Activated CD8-positive, alpha-beta T cell treated with anti-CD3 and anti-CD28 coated beads for 36 hours (primary cell): Measurements from ENCODE around the gene OSBPL6. TPM values are rescaled to one million over a fixed set of nuclear protein-coding genes. Genes with fewer than 3 reads are reported as not detected.

Experiments
- ATAC-seq: fragments of 200-7000 bp; cut with Tn5 transposase; one replicate; pipeline ENCODE4 v1.10.0; 2021; ENCODE audit warnings: mild to moderate bottlenecking, moderate library complexity
- CTCF ChIA-PET: fragments of 350-600 bp; sonication (Branson Sonifier 250); formaldehyde crosslinking; loops from one replicate; lab custom pipeline; 2021; ENCODE audit warnings: antibody characterized with exemption; lab: Charles Lee
- POLR2A ChIA-PET: fragments of 350-600 bp; sonication (Branson Sonifier 250); formaldehyde crosslinking; loops from one replicate; lab custom pipeline; 2021; ENCODE audit warnings: antibody characterized with exemption; lab: Charles Lee
- DNase-seq: peaks from one replicate; pipeline ENCODE4 v3.0.0-alpha.2; 2020
- H3K27ac Mint-ChIP-seq: one replicate; pipeline ENCODE4 v1.8.0; 2021; ENCODE audit warnings: mild to moderate bottlenecking, mixed read lengths
- H3K27me3 Mint-ChIP-seq: one replicate; pipeline ENCODE4 v1.8.0; 2021; ENCODE audit warnings: mixed read lengths
- H3K36me3 Mint-ChIP-seq: one replicate; pipeline ENCODE4 v1.8.0; 2021; ENCODE audit warnings: low read depth, mixed read lengths
- H3K4me1 Mint-ChIP-seq: one replicate; pipeline ENCODE4 v1.8.0; 2021; ENCODE audit warnings: low read depth, mixed read lengths
- H3K4me3 Mint-ChIP-seq: one replicate; pipeline ENCODE4 v1.8.0; 2021; ENCODE audit warnings: mild to moderate bottlenecking, moderate library complexity, mixed read lengths
- H3K9me3 Mint-ChIP-seq: one replicate; pipeline ENCODE4 v1.8.0; 2021; ENCODE audit warnings: mixed read lengths
- intact Hi-C: fragments of 100-400 bp; cut with micrococcal nuclease; formaldehyde crosslinking; loops from one replicate; pipeline ENCODE4 v1.10.0; 2022
- total RNA-seq, 2 experiments: library from RNA; stranded (reverse); gene quantifications; one replicate each; pipeline ENCODE4 v1.2.3, GENCODE V29; 2021
- TF ChIP-seq, protein P1 (sequence below): fragments of 200-600 bp; IDR thresholded peaks from one replicate; pipeline ENCODE4 v1.8.0; 2022; ENCODE audit warnings: antibody characterized with exemption, mild to moderate bottlenecking

OSBPL6 gene
- total RNA-seq, 2 experiments from 2014 or later = 2.5 to 4.0 TPM

DNA sequence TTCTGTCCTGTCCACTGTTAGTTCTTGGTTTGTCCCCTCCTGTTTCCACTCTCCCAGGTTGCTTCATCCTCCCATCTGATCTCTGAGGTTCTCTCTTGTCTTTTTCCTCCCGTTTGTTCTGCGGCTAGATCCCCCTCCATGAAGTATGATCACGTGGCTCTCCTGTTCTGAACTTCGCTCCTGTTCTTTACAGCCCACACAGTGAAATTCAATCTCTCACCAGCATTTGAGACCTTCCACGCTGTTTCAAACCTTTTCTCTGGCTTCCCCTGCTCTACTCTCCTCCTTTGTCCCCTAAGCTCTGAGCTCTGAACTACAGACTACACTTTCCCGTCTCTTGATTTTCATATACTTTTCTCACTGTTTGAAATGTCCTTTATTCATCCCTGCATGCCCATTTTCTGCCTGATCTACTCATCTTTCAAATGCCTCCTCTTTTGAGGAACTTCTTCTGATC lies 83.5 kb downstream of the OSBPL6 start:
- POLR2A ChIA-PET = no interaction called here
- TF ChIP-seq, protein P1, sequence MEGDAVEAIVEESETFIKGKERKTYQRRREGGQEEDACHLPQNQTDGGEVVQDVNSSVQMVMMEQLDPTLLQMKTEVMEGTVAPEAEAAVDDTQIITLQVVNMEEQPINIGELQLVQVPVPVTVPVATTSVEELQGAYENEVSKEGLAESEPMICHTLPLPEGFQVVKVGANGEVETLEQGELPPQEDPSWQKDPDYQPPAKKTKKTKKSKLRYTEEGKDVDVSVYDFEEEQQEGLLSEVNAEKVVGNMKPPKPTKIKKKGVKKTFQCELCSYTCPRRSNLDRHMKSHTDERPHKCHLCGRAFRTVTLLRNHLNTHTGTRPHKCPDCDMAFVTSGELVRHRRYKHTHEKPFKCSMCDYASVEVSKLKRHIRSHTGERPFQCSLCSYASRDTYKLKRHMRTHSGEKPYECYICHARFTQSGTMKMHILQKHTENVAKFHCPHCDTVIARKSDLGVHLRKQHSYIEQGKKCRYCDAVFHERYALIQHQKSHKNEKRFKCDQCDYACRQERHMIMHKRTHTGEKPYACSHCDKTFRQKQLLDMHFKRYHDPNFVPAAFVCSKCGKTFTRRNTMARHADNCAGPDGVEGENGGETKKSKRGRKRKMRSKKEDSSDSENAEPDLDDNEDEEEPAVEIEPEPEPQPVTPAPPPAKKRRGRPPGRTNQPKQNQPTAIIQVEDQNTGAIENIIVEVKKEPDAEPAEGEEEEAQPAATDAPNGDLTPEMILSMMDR = no peak
- Mint-ChIP-seq H3K4me3 (no peak overlapping the region), H3K27ac (no peak overlapping the region), H3K36me3 (no peaks in the 10 kb centered on the region), H3K27me3 (peaks cover 10% of the 10 kb centered on the region), H3K4me1 (no peaks in the 10 kb centered on the region), H3K9me3 (no peaks in the 10 kb centered on the region)
- CTCF ChIA-PET = no interaction called here
- intact Hi-C loops = no loop called here
- ATAC-seq (no peak), DNase-seq (no peak)

DNA sequence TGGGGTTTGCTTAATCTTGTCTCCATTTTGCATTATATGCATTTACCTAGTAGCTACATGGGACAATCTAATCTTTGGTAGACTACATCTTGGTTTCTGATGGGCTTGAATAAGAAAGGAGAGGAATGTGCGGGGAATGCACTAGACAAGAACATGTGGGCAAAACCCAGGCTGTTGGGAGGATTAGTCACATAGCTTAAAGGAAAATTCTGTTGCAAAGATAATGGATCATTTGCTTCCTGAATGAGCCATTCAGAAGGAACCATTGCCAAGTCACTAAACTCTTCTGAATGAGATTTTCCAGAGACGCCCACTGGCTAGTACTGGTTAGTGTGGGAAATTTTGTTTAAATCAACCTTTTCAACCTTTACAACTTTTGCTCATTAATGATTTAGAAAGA lies 84.8 kb downstream of the OSBPL6 start:
- DNase-seq (no peak), ATAC-seq (no peak)
- peaks cover 10% of the 10 kb centered on the region for H3K27me3 Mint-ChIP-seq
- ChIA-PET CTCF (interaction anchor here (1.4 to 2.4 kb wide), 4 partner anchors 12 to 166 kb away, joined by 3 to 11 read pairs (median 4); partner anchors contain the start of gene RBM45), POLR2A (no interaction called here)
- no peaks in the 10 kb centered on the region for H3K36me3 Mint-ChIP-seq
- TF ChIP-seq, protein P1 = no peak
- no peaks in the 10 kb centered on the region for H3K4me1 Mint-ChIP-seq
- H3K4me3 Mint-ChIP-seq = no peak overlapping the region
- intact Hi-C loops = no loop called here
- no peaks in the 10 kb centered on the region for H3K9me3 Mint-ChIP-seq
- H3K27ac Mint-ChIP-seq = no peak overlapping the region

DNA sequence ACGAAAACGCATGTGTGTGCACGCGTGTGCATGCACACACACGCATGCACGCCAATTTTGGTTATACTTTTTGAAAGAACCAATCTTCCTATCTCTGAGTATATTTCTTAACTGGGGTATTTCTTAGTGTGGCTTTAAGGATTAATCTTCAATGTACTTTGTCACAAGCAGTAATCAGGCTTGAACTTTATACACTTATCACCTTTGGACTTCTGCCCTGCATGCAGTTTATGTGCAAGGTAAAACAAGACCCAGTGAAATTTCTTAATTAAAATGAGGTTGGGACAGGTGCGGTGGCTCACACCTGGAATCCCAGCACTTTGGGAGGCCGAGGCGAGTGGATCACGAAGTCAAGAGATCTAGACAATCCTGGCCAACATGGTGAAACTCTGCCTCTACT lies 85.3 kb downstream of the OSBPL6 start:
- Mint-ChIP-seq H3K4me3 (no peak overlapping the region), H3K27ac (no peak overlapping the region), H3K4me1 (no peaks in the 10 kb centered on the region), H3K9me3 (no peaks in the 10 kb centered on the region), H3K27me3 (peaks cover 10% of the 10 kb centered on the region), H3K36me3 (no peaks in the 10 kb centered on the region)
- ChIA-PET POLR2A (no interaction called here), CTCF (interaction anchor here (0.6 to 2.4 kb wide), 6 partner anchors 11 to 179 kb away, joined by 3 to 11 read pairs (median 3); partner anchors contain the start of gene RBM45)
- TF ChIP-seq, protein P1 = no peak
- no peak for ATAC-seq
- DNase-seq = no peak
- intact Hi-C loops = loop anchor here (2.0 kb wide), 1 partner anchor 169 kb away; no protein-coding TSS in a partner anchor

DNA sequence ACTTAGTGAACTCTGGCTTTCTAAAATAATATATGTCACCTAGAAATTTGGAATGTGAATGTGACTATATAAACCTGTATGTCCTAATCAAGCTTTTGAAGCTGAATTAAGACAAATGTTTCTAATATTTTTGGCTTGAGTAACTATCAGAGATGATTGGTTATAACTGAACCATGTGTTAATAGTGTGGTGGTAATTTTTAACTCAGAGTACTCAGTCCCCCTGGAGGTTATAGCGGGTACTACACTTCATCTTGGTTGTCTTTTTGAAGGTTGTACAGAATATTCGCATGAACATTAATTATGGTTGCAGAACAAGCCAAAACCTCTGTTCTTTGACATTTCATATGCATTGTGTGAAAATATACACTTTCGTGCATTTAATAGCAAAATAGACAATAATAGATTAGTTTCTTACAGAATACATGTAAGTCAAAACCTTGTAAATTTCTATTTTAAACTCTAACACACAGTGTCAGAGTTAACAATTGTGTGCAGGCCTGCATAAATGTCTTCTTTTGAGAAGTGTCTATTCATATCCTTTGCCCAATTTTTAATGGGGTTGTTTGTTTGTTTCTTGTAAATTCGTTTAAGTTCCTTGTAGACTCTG lies 86.0 kb downstream of the OSBPL6 start:
- Mint-ChIP-seq H3K4me3 (no peak overlapping the region), H3K4me1 (no peaks in the 10 kb centered on the region), H3K36me3 (no peaks in the 10 kb centered on the region), H3K27ac (no peak overlapping the region), H3K27me3 (peaks cover 10% of the 10 kb centered on the region), H3K9me3 (no peaks in the 10 kb centered on the region)
- peak; percentile 63 for DNase-seq
- TF ChIP-seq, protein P1 = peak; percentile 74
- ATAC-seq = peak; percentile 92
- intact Hi-C loops = loop anchor here (2.0 kb wide), 1 partner anchor 170 kb away; no protein-coding TSS in a partner anchor
- CTCF ChIA-PET = interaction anchor here (0.6 to 2.4 kb wide), 5 partner anchors 11 to 180 kb away, joined by 3 to 11 read pairs (median 3); partner anchors contain the start of gene RBM45
- POLR2A ChIA-PET = no interaction called here
